Vagina (tissue), 2 donors: ENCODE data around the gene KRTAP22-2. TPM values are rescaled to one million over a fixed set of nuclear protein-coding genes. Genes with fewer than 3 reads are reported as not detected.

Source experiments
- DNase-seq, 2 donors: peaks; one replicate each; pipeline ENCODE4 v3.0.0-alpha.2; 2017; ENCODE audit errors: extremely low spot score in 2 of 2
- H3K27ac ChIP-seq: fragments of 200-600 bp; sonication (generic); one replicate; pipeline ENCODE4 v1.5.1; 2019
- H3K27me3 ChIP-seq: fragments of 200-600 bp; sonication (generic); one replicate; pipeline ENCODE4 v1.5.1; 2019
- H3K36me3 ChIP-seq, 2 donors: fragments of 200-600 bp; sonication (generic); one replicate each; pipeline ENCODE4 v1.5.1; 2017 to 2019
- H3K4me1 ChIP-seq: fragments of 200-600 bp; sonication (generic); one replicate; pipeline ENCODE4 v1.5.1; 2019
- H3K4me3 ChIP-seq, 2 donors: fragments of 200-600 bp; sonication (generic); 1 replicate in 1 of 2; 2 replicates in 1 of 2; pipeline ENCODE4 v1.5.1; 2016 to 2019
- H3K9me3 ChIP-seq: fragments of 200-600 bp; sonication (generic); one replicate; pipeline ENCODE4 v1.5.1; 2019
- POLR2A ChIP-seq, 2 donors: fragments of 450-650 bp; IDR thresholded peaks; one replicate each; pipeline ENCODE4 v1.6.1; 2017; ENCODE audit warnings: antibody characterized with exemption in 2 of 2, mild to moderate bottlenecking in 2 of 2, moderate library complexity in 2 of 2
- POLR2AphosphoS5 ChIP-seq, 2 donors: sonication (generic); formaldehyde crosslinking; IDR thresholded peaks; one replicate each; pipeline ENCODE4 v1.9.0; 2017; ENCODE audit warnings: antibody characterized with exemption in 2 of 2, mild to moderate bottlenecking in 2 of 2, low read depth in 1 of 2; ENCODE audit not compliant: insufficient read depth in 1 of 2
- intact Hi-C: fragments of 100-400 bp; cut with DNase I; formaldehyde crosslinking; loops from one replicate; pipeline ENCODE4 v1.15.1; 2023
- total RNA-seq: library from RNA; depleted of rRNA; stranded (reverse); fragments of >200 nt; gene quantifications from one replicate; pipeline ENCODE4 v1.2.3, GENCODE V29; 2016
- TF ChIP-seq, protein P1 (sequence below), 3 experiments: fragments of 450-650 bp in 2 of 3; fragments of 200-600 bp in 1 of 3; sonication (generic) in 1 of 3; IDR thresholded peaks; one replicate each; pipeline ENCODE4 v1.5.1; 2017 to 2019; ENCODE audit warnings: antibody characterized with exemption in 3 of 3, mild to moderate bottlenecking in 2 of 3, moderate library complexity in 2 of 3

The KRTAP22-2 gene
- total RNA-seq, 1 donor from 2014 or later, result not detected

DNA sequence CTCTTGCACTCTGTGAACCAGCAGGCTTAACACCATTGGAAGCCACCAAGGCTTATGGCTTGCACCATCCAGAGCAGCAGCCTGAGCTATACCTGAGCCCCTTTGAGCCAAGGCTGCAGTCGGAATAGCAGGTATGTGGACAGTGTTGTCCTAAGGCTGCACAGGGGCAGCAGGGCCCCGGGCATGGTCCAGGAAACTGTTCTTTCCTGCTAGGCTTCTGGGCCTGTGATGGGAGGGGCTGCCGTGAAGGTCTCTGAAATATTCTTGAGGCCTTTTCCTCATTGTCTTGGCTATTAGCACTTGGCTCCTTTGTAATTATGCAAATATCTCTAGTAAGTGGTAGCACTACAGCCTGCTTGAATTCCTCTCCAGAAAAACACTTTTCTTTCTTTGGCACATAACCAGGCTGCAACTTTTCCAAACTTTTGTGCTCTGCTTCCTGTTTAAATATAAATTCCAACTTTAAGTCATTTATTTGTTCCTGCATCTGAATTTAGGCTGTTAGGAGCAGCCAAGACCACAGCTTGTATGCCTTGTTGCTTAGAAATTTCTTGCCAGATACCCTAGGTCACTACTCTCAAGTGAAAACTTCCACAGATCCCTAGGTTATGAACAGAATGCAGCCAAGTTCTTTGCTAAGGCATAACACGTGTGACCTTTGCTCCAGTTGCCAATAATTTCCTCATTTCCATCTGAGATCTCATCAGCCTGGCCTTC, 35.4 kb upstream of the KRTAP22-2 start:
- Histone ChIP-seq H3K9me3 (no peaks in the 10 kb centered on the region), H3K4me1 (no peaks in the 10 kb centered on the region), H3K27ac (no peak overlapping the region), H3K4me3 (no peak overlapping the region), H3K36me3 (no peaks in the 10 kb centered on the region), H3K27me3 (no peaks in the 10 kb centered on the region)
- no peak for DNase-seq
- intact Hi-C loops, result no loop called here
- TF ChIP-seq, protein P1, sequence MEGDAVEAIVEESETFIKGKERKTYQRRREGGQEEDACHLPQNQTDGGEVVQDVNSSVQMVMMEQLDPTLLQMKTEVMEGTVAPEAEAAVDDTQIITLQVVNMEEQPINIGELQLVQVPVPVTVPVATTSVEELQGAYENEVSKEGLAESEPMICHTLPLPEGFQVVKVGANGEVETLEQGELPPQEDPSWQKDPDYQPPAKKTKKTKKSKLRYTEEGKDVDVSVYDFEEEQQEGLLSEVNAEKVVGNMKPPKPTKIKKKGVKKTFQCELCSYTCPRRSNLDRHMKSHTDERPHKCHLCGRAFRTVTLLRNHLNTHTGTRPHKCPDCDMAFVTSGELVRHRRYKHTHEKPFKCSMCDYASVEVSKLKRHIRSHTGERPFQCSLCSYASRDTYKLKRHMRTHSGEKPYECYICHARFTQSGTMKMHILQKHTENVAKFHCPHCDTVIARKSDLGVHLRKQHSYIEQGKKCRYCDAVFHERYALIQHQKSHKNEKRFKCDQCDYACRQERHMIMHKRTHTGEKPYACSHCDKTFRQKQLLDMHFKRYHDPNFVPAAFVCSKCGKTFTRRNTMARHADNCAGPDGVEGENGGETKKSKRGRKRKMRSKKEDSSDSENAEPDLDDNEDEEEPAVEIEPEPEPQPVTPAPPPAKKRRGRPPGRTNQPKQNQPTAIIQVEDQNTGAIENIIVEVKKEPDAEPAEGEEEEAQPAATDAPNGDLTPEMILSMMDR (IDR thresholded peaks at IDR 0.05), result no peak
- TF ChIP-seq POLR2A (IDR thresholded peaks at IDR 0.05) (no peak), POLR2AphosphoS5 (IDR thresholded peaks at IDR 0.05; ENCODE audit: insufficient read depth in 1 of 2, low read depth in 1 of 2) (no peak)

DNA sequence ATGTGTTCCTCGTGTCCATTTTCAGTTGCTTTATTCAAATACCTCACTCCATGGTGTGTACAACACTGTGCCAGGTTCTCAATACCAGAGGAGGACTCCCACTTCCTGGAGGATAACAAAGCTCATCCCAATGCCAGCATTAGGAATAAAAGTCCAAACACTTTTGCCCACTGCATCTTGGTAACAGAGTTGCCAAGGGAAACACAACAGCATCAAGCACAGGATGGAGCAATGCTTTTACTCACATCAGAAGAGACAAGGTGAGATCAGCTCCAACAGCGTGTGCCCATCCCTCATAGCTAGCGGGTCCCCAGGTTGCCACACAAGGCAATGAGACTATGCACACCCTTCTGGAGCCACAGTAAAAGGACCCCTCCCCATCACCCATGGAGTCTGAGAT, 33.2 kb upstream of the KRTAP22-2 start:
- no peaks in the 10 kb centered on the region for H3K27me3 ChIP-seq
- TF ChIP-seq, protein P1 (IDR thresholded peaks at IDR 0.05), result no peak
- TF ChIP-seq POLR2AphosphoS5 (IDR thresholded peaks at IDR 0.05; ENCODE audit: insufficient read depth in 1 of 2, low read depth in 1 of 2) (no peak), POLR2A (IDR thresholded peaks at IDR 0.05) (no peak)
- H3K27ac ChIP-seq, result no peak overlapping the region
- no peak overlapping the region for H3K4me3 ChIP-seq
- DNase-seq, result no peak
- no peaks in the 10 kb centered on the region for H3K9me3 ChIP-seq
- no peaks in the 10 kb centered on the region for H3K4me1 ChIP-seq
- intact Hi-C loops, result no loop called here
- no peaks in the 10 kb centered on the region for H3K36me3 ChIP-seq

DNA sequence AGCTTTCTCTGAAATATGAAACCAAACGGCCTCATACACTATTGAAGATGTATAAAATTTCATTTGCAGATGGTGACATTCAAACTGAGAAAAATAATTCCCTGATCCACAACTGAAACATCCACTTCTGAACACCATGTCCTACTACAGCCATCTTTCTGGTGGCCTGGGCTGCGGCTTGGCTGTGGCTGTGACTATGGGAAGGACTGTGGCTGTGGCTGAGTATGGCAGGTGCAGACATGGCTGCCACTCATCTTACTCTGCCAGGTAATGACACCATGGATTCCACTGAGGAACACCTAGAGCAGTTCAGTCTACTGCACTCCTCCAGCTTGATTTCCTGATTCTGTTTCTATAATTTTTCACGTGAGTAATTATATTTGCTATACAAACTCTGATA, 30.3 kb upstream of the KRTAP22-2 start, which contains the start of gene KRTAP20-4:
Gene KRTAP20-4 (plus strand): TSS at position 106 of the 400 bp plus-strand sequence.
- TF ChIP-seq POLR2AphosphoS5 (IDR thresholded peaks at IDR 0.05; ENCODE audit: insufficient read depth in 1 of 2, low read depth in 1 of 2) (no peak), POLR2A (IDR thresholded peaks at IDR 0.05) (no peak)
- TF ChIP-seq, protein P1 (IDR thresholded peaks at IDR 0.05), result no peak
- no peaks in the 10 kb centered on the region for H3K27me3 ChIP-seq
- intact Hi-C loops, result no loop called here
- H3K4me3 ChIP-seq, result no peak within 1 kb of the TSS
- no peaks in the 10 kb centered on the region for H3K36me3 ChIP-seq
- H3K27ac ChIP-seq, result no peak within 1 kb of the TSS
- no peak for DNase-seq
- no peaks in the 10 kb centered on the region for H3K9me3 ChIP-seq
- H3K4me1 ChIP-seq, result no peaks in the 10 kb centered on the region

DNA sequence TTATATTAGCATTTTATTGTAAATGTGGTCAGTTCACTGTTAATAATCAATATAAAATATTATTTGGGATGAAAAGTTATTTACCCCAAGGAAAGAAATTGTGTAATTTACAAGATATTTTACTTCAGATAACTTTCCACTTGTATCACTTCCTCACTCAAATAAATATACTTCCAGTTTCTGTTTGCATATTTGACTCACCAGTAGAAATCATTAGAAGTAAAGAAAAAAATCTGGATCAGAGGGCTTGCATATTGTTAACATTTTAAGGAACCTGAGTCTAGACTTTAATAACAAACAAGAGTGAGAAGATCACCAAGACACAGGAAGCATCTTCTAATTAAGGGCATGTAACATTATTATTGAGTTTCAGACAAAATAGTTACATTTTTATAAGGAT, 29.9 kb upstream of the KRTAP22-2 start:
- Histone ChIP-seq H3K27me3 (no peaks in the 10 kb centered on the region), H3K9me3 (no peaks in the 10 kb centered on the region), H3K36me3 (no peaks in the 10 kb centered on the region), H3K4me1 (no peaks in the 10 kb centered on the region), H3K27ac (no peak overlapping the region), H3K4me3 (no peak overlapping the region)
- intact Hi-C loops, result no loop called here
- DNase-seq, result no peak
- TF ChIP-seq POLR2AphosphoS5 (IDR thresholded peaks at IDR 0.05; ENCODE audit: insufficient read depth in 1 of 2, low read depth in 1 of 2), result no peak
- TF ChIP-seq POLR2A (IDR thresholded peaks at IDR 0.05), result no peak
- TF ChIP-seq, protein P1 (IDR thresholded peaks at IDR 0.05), result no peak

GRCh38 chr21:30616125-30616524, 25.9 kb upstream of the KRTAP22-2 start, which contains the start of gene KRTAP20-1:
KRTAP20-1 (plus strand) TSS chr21:30616425; CDS start chr21:30616455, 30 bp downstream.
- intact Hi-C loops, result no loop called here
- TF ChIP-seq, protein P1 (IDR thresholded peaks at IDR 0.05), result no peak
- TF ChIP-seq POLR2A (IDR thresholded peaks at IDR 0.05), result no peak
- no peak for TF ChIP-seq POLR2AphosphoS5 (IDR thresholded peaks at IDR 0.05; ENCODE audit: insufficient read depth in 1 of 2, low read depth in 1 of 2)
- Histone ChIP-seq H3K27ac (no peak within 1 kb of the TSS), H3K36me3 (no peaks in the 10 kb centered on the region), H3K4me3 (no peak within 1 kb of the TSS), H3K27me3 (no peaks in the 10 kb centered on the region), H3K4me1 (no peaks in the 10 kb centered on the region), H3K9me3 (no peaks in the 10 kb centered on the region)
- DNase-seq, result no peak
